Measurements from ENCODE around the gene ARMC3. TPM values are rescaled to one million over a fixed set of nuclear protein-coding genes. Genes with fewer than 3 reads are reported as not detected.

The ARMC3 gene
- total RNA-seq, 2 experiments from 2014 or later, result not detected

DNA sequence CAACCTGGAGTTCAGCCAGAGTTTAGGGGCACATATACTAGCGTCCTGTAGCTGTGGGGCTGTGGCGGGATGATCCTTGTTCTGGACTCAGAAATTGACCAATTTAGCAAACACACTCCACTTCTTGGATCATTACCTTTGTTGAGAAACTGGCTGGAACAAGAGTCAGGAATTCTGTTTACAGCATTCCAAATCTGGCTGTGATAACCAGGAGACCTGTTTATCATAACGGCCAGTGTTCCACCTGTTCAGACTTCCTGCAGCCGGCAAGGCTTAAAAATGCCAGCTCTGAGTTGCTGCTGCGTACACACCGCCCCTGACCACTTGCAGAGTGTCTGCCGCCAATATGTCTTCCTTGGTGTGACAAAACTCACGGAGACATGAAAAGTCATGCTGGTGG lies 64.8 kb downstream of the ARMC3 start:
- Histone ChIP-seq H3K9me3 (ENCODE audit: low read length) (no peaks in the 10 kb centered on the region), H3K4me1 (ENCODE audit: insufficient read depth, low read length, poor library complexity, severe bottlenecking) (no peaks in the 10 kb centered on the region), H3K9me2 (ENCODE audit: insufficient read depth, low read length) (no peaks in the 10 kb centered on the region), H4K20me1 (ENCODE audit: insufficient read depth, low read length) (no peaks in the 10 kb centered on the region), H3K4me3 (ENCODE audit: low read depth, low read length, poor library complexity, severe bottlenecking) (no peak overlapping the region), H3K79me2 (ENCODE audit: insufficient read depth, low read depth, low read length) (no peaks in the 10 kb centered on the region), H3K4me2 (ENCODE audit: low read length) (no peak overlapping the region), H2AFZ (ENCODE audit: low read length) (no peak overlapping the region), H3K36me3 (ENCODE audit: insufficient read depth, low read length) (no peaks in the 10 kb centered on the region), H3K27ac (ENCODE audit: low read depth, low read length, poor library complexity, severe bottlenecking) (no peak overlapping the region)
- POLR2A ChIA-PET, result no interaction called here
- intact Hi-C loops (cut with micrococcal nuclease; ENCODE audit: unreplicated experiment), result no loop called here
- CTCF ChIA-PET (ENCODE audit: unreplicated experiment), result no interaction called here
- no TSS peak for BruUV-seq (replicated peaks)
- TF ChIP-seq EZH2phosphoT487 (IDR thresholded peaks at IDR 0.05; ENCODE audit: borderline replicate concordance, low read depth, low read length) (no peak), CTCF (conservative IDR thresholded peaks at IDR 0.05; ENCODE audit: low read length) (no peak)
- DNase-seq (ENCODE audit: low spot score), result no peak

DNA sequence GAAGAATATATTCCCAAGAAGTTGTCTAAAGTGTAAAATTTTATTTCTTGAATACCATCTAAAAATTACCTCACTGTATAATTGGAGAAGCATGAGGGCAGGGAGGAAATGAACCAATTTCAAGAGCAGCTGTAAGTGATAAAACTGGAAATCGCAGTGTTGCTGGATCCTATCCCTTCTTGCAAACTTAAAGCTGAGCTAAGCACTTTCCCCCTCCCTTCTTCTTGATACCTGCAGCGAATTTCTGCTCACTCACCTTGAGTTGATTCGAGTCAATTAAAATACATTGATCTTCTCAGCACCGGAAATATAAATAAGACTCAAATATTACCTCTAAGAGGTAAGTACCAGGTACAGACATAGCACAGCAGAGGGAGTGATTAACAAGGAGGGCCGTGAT lies 65.5 kb downstream of the ARMC3 start:
- Histone ChIP-seq H3K36me3 (ENCODE audit: insufficient read depth, low read length) (no peaks in the 10 kb centered on the region), H4K20me1 (ENCODE audit: insufficient read depth, low read length) (no peaks in the 10 kb centered on the region), H2AFZ (ENCODE audit: low read length) (no peak overlapping the region), H3K79me2 (ENCODE audit: insufficient read depth, low read depth, low read length) (no peaks in the 10 kb centered on the region), H3K4me2 (ENCODE audit: low read length) (no peak overlapping the region), H3K4me1 (ENCODE audit: insufficient read depth, low read length, poor library complexity, severe bottlenecking) (no peaks in the 10 kb centered on the region), H3K27ac (ENCODE audit: low read depth, low read length, poor library complexity, severe bottlenecking) (no peak overlapping the region), H3K9me2 (ENCODE audit: insufficient read depth, low read length) (no peaks in the 10 kb centered on the region), H3K4me3 (ENCODE audit: low read depth, low read length, poor library complexity, severe bottlenecking) (no peak overlapping the region), H3K9me3 (ENCODE audit: low read length) (no peaks in the 10 kb centered on the region)
- POLR2A ChIA-PET, result no interaction called here
- TF ChIP-seq CTCF (conservative IDR thresholded peaks at IDR 0.05; ENCODE audit: low read length), result no peak
- no peak for TF ChIP-seq EZH2phosphoT487 (IDR thresholded peaks at IDR 0.05; ENCODE audit: borderline replicate concordance, low read depth, low read length)
- no TSS peak for BruUV-seq (replicated peaks)
- intact Hi-C loops (cut with micrococcal nuclease; ENCODE audit: unreplicated experiment), result no loop called here
- no peak for DNase-seq (ENCODE audit: low spot score)
- CTCF ChIA-PET (ENCODE audit: unreplicated experiment), result no interaction called here

DNA sequence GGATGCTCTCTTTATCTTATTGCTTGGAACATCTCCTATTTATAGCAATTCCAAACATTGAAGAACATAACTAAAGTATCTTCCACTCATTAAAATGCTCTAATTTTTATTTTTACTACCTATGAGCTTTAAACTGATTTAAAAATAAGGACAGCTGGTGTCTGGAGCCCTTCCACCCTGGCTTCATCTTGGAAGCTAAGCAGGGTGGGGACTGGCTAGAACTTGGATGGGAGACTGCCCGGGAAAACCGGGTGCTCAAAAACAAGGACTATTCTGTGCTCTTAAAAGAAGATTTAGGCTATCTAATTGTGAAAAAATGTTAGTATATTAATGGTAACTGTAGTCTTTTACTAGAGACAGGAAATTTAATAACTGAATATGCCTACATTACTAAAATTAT lies 69.2 kb downstream of the ARMC3 start:
- CTCF ChIA-PET (ENCODE audit: unreplicated experiment), result no interaction called here
- TF ChIP-seq CTCF (conservative IDR thresholded peaks at IDR 0.05; ENCODE audit: low read length) (no peak), EZH2phosphoT487 (IDR thresholded peaks at IDR 0.05; ENCODE audit: borderline replicate concordance, low read depth, low read length) (no peak)

More for the DNA sequence above, 69.2 kb downstream of the ARMC3 start:
- H3K36me3 ChIP-seq (ENCODE audit: insufficient read depth, low read length), result no peaks in the 10 kb centered on the region
- H3K79me2 ChIP-seq (ENCODE audit: insufficient read depth, low read depth, low read length), result no peaks in the 10 kb centered on the region
- H3K27ac ChIP-seq (ENCODE audit: low read depth, low read length, poor library complexity, severe bottlenecking), result no peak overlapping the region
- intact Hi-C loops (cut with micrococcal nuclease; ENCODE audit: unreplicated experiment), result no loop called here
- POLR2A ChIA-PET, result interaction anchor here (0.5 to 0.6 kb wide), 2 partner anchors 772 to 795 kb away, joined by 3 read pairs; no protein-coding TSS in a partner anchor
- H3K4me1 ChIP-seq (ENCODE audit: insufficient read depth, low read length, poor library complexity, severe bottlenecking), result no peaks in the 10 kb centered on the region
- no peaks in the 10 kb centered on the region for H3K9me3 ChIP-seq (ENCODE audit: low read length)
- H3K4me2 ChIP-seq (ENCODE audit: low read length), result no peak overlapping the region
- H3K4me3 ChIP-seq (ENCODE audit: low read depth, low read length, poor library complexity, severe bottlenecking), result no peak overlapping the region
- no peaks in the 10 kb centered on the region for H3K9me2 ChIP-seq (ENCODE audit: insufficient read depth, low read length)
- H4K20me1 ChIP-seq (ENCODE audit: insufficient read depth, low read length), result no peaks in the 10 kb centered on the region
- no peak overlapping the region for H2AFZ ChIP-seq (ENCODE audit: low read length)
- no peak for DNase-seq (ENCODE audit: low spot score)
- no TSS peak for BruUV-seq (replicated peaks)

All from OCI-LY7 (cell line).